Choroid plexus epithelial cell (primary cell): ENCODE results near the gene ID3.

Experiments
- DNase-seq: peaks from one replicate; pipeline ENCODE4 v3.0.0-alpha.2; 2010; ENCODE audit warnings: low read depth
- H3K4me3 ChIP-seq: 2 replicates; pipeline ENCODE4 v1.5.1; 2011; ENCODE audit warnings: low read depth, mild to moderate bottlenecking, control low read depth, low read length, moderate library complexity
- CTCF ChIP-seq: conservative IDR thresholded peaks from 2 replicates; pipeline ENCODE4 v1.5.1; 2011; ENCODE audit warnings: low read depth, mild to moderate bottlenecking, control low read depth, inconsistent platforms, low read length, moderate library complexity

ID3 gene

GRCh38 chr1:23528250-23528978, 30.9 kb downstream of the ID3 start:
- TF ChIP-seq CTCF, result no peak
- no peak overlapping the region for H3K4me3 ChIP-seq
- DNase-seq, result peak; percentile 61

GRCh38 chr1:23527900-23528249, 31.4 kb downstream of the ID3 start:
- H3K4me3 ChIP-seq, result no peak overlapping the region
- no peak for DNase-seq
- no peak for TF ChIP-seq CTCF

GRCh38 chr1:23527366-23527765, 31.9 kb downstream of the ID3 start:
- no peak overlapping the region for H3K4me3 ChIP-seq
- no peak for DNase-seq
- TF ChIP-seq CTCF, result no peak

- DNase-seq, result no peak
- TF ChIP-seq CTCF, result no peak
- no peak overlapping the region for H3K4me3 ChIP-seq
These were observed 32.8 kb downstream of the ID3 start for GRCh38 chr1:23526329-23527041.

- H3K4me3 ChIP-seq, result no peak overlapping the region
- DNase-seq, result no peak
- no peak for TF ChIP-seq CTCF
These were observed 33.6 kb downstream of the ID3 start for GRCh38 chr1:23525558-23526250.

GRCh38 chr1:23524716-23525401, 34.4 kb downstream of the ID3 start:
- TF ChIP-seq CTCF, result no peak
- no peak for DNase-seq
- no peak overlapping the region for H3K4me3 ChIP-seq
